SK-N-SH (cell line): Measurements from ENCODE around the gene RGL4. TPM values are rescaled to one million over a fixed set of nuclear protein-coding genes. Genes with fewer than 3 reads are reported as not detected.

Experiments used
- CTCF ChIA-PET: fragments of 300-600, 350-600 bp; formaldehyde crosslinking; extraction: SDS; loops from one replicate; lab custom pipeline; 2021; lab: Yijun Ruan, JAX
- POLR2A ChIA-PET: fragments of 350-600 bp; sonication (Branson Sonifier 250); formaldehyde crosslinking; extraction: SDS; loops from one replicate; lab custom pipeline; 2020; ENCODE audit warnings: antibody characterized with exemption, inconsistent platforms; lab: Yijun Ruan, JAX
- DNase-seq: peaks from one replicate; pipeline ENCODE4 v3.0.0; 2012
- H2AFZ ChIP-seq: fragments of 200-600 bp; sonication (generic); 2 replicates; pipeline ENCODE4 v1.8.1; 2016; ENCODE audit warnings: antibody characterized with exemption, mild to moderate bottlenecking, low read depth
- H3F3A ChIP-seq: fragments of 200-600 bp; sonication (generic); replicated peaks from 2 replicates; pipeline ENCODE3; 2016; ENCODE audit warnings: antibody characterized with exemption, mild to moderate bottlenecking; ENCODE audit not compliant: insufficient read depth
- H3K27ac ChIP-seq, 2 experiments: fragments of 200-500 bp in 1 of 2; fragments of 200-600 bp in 1 of 2; sonication (Bioruptor generic) in 1 of 2; sonication (generic), shearing (Covaris generic) in 1 of 2; 2 replicates each; pipeline versions ENCODE4 v1.5.1 to v1.6.1; 2014 to 2016; ENCODE audit warnings: low read depth in 2 of 2, inconsistent platforms in 1 of 2, low read length in 1 of 2, mild to moderate bottlenecking in 1 of 2, mixed read lengths in 1 of 2
- H3K27me3 ChIP-seq: fragments of 200-600 bp; sonication (generic), shearing (Covaris generic); 2 replicates; pipeline ENCODE4 v1.6.1; 2016; ENCODE audit warnings: mixed run types; ENCODE audit not compliant: insufficient read depth
- H3K36me3 ChIP-seq, 2 experiments: fragments of 200-500 bp in 1 of 2; fragments of 200-600 bp in 1 of 2; sonication (Bioruptor generic) in 1 of 2; sonication (generic) in 1 of 2; replicated peaks in 1 of 2; 2 replicates each; pipeline versions ENCODE3 to v1.5.1; 2014 to 2016; ENCODE audit warnings: low read length in 1 of 2, mild to moderate bottlenecking in 1 of 2; ENCODE audit not compliant: insufficient read depth in 2 of 2, control insufficient read depth in 1 of 2
- H3K4me1 ChIP-seq, 2 experiments: fragments of 200-500 bp in 1 of 2; fragments of 200-600 bp in 1 of 2; sonication (Bioruptor generic) in 1 of 2; sonication (generic), shearing (Covaris generic) in 1 of 2; 2 replicates each; pipeline versions ENCODE4 v1.5.1 to v1.6.1; 2014 to 2016; ENCODE audit warnings: low read depth in 1 of 2, low read length in 1 of 2, mixed run types in 1 of 2; ENCODE audit not compliant: insufficient read depth in 2 of 2, control insufficient read depth in 1 of 2
- H3K4me2 ChIP-seq: fragments of 200-600 bp; sonication (generic), shearing (Covaris generic); 2 replicates; pipeline ENCODE4 v1.6.1; 2017; ENCODE audit warnings: mixed run types
- H3K4me3 ChIP-seq, 2 experiments: fragments of 200-500 bp in 1 of 2; fragments of 200-600 bp in 1 of 2; sonication (Bioruptor generic) in 1 of 2; sonication (generic), shearing (Covaris generic) in 1 of 2; 2 replicates each; pipeline versions ENCODE4 v1.5.1 to v1.8.1; 2014 to 2016; ENCODE audit warnings: low read depth in 2 of 2, inconsistent platforms in 1 of 2, low read length in 1 of 2, mild to moderate bottlenecking in 1 of 2, mixed read lengths in 1 of 2, moderate library complexity in 1 of 2
- H3K79me2 ChIP-seq: fragments of 200-600 bp; sonication (generic); 2 replicates; pipeline ENCODE4 v1.8.1; 2017; ENCODE audit warnings: mild to moderate bottlenecking; ENCODE audit not compliant: insufficient read depth
- H3K9ac ChIP-seq: fragments of 200-600 bp; sonication (generic); 2 replicates; pipeline ENCODE4 v1.6.1; 2017; ENCODE audit warnings: mixed run types
- H3K9me2 ChIP-seq: fragments of 200-600 bp; sonication (generic); 2 replicates; pipeline ENCODE4 v1.6.1; 2017; ENCODE audit warnings: mixed run types
- H3K9me3 ChIP-seq: fragments of 200-600 bp; sonication (generic); 2 replicates; pipeline ENCODE4 v1.6.1; 2017; ENCODE audit warnings: mixed run types, mild to moderate bottlenecking, moderate library complexity
- H4K20me1 ChIP-seq: fragments of 200-600 bp; sonication (generic); 2 replicates; pipeline ENCODE4 v1.6.1; 2017; ENCODE audit warnings: mild to moderate bottlenecking, mixed run types; ENCODE audit not compliant: insufficient read depth
- CHD2 ChIP-seq: fragments of 150-350 bp; IDR thresholded peaks from 2 replicates; pipeline ENCODE4 v1.6.1; 2018; ENCODE audit warnings: low read length; ENCODE audit not compliant: partially characterized antibody
- EZH2phosphoT487 ChIP-seq: fragments of 200-600 bp; sonication (generic); IDR thresholded peaks from 2 replicates; pipeline ENCODE4 v1.6.1; 2017; ENCODE audit warnings: low read depth, mixed run types, mild to moderate bottlenecking, antibody characterized with exemption, moderate library complexity, borderline replicate concordance
- FOSL2 ChIP-seq: IDR thresholded peaks from 2 replicates; pipeline ENCODE4 v1.4.0; 2012; ENCODE audit warnings: low read depth, mild to moderate bottlenecking, moderate library complexity, borderline replicate concordance
- FOXM1 ChIP-seq: IDR thresholded peaks from 2 replicates; pipeline ENCODE4 v1.4.0; 2012; ENCODE audit warnings: low read depth, mild to moderate bottlenecking
- MXI1 ChIP-seq: IDR thresholded peaks from 2 replicates; pipeline ENCODE4 v1.6.1; 2012; ENCODE audit warnings: mild to moderate bottlenecking, low read depth, low read length, improper control_type of control experiment
- NFIC ChIP-seq: IDR thresholded peaks from 2 replicates; pipeline ENCODE4 v1.4.0; 2012; ENCODE audit warnings: borderline replicate concordance
- NRF1 ChIP-seq: IDR thresholded peaks from 2 replicates; pipeline ENCODE4 v1.6.1; 2012; ENCODE audit warnings: low read depth, mild to moderate bottlenecking, low read length
- RAD21 ChIP-seq: IDR thresholded peaks from 2 replicates; pipeline ENCODE4 v1.6.1; 2012; ENCODE audit warnings: mild to moderate bottlenecking, low read length
- SIN3A ChIP-seq: IDR thresholded peaks from 2 replicates; pipeline ENCODE4 v1.6.1; 2012; ENCODE audit warnings: low read depth, mild to moderate bottlenecking, low read length, moderate library complexity, borderline replicate concordance
- SMC3 ChIP-seq: IDR thresholded peaks from 2 replicates; pipeline ENCODE4 v1.6.1; 2012; ENCODE audit warnings: low read depth, low read length, improper control_type of control experiment
- TEAD4 ChIP-seq: IDR thresholded peaks from 2 replicates; pipeline ENCODE4 v1.4.0; 2012; ENCODE audit warnings: mild to moderate bottlenecking, borderline replicate concordance; ENCODE audit not compliant: insufficient read depth
- YY1 ChIP-seq: IDR thresholded peaks from 2 replicates; pipeline ENCODE4 v1.4.0; 2012; ENCODE audit warnings: low read depth, mild to moderate bottlenecking
- WGBS: methylation state at CpG from one replicate; pipeline ENCODE4 v1.1.6; 2017; ENCODE audit warnings: low lambda C conversion rate; 5-methylcytosine and 5-hydroxymethylcytosine counted together
- polyA plus RNA-seq, 3 experiments: library from polyadenylated mRNA; depleted of rRNA; stranded (reverse); fragments of >200 nt; gene quantifications; 2 replicates each; pipeline ENCODE4 v1.2.3, GENCODE V29; 2012
- TF ChIP-seq, protein P1 (sequence below): IDR thresholded peaks from 2 replicates; pipeline ENCODE4 v1.6.1; 2012; ENCODE audit warnings: mild to moderate bottlenecking, low read depth, low read length, moderate library complexity
- TF ChIP-seq, protein P2 (sequence below): IDR thresholded peaks from 2 replicates; pipeline ENCODE4; 2012
- TF ChIP-seq, protein P3 (sequence below): fragments of 150-350 bp; IDR thresholded peaks from 2 replicates; pipeline ENCODE4 v1.6.1; 2016; ENCODE audit warnings: mild to moderate bottlenecking, low read depth, low read length

The RGL4 gene
- polyA plus RNA-seq, 1 of the 3 experiments (the other 2 are of a cell fraction), result not detected

DNA sequence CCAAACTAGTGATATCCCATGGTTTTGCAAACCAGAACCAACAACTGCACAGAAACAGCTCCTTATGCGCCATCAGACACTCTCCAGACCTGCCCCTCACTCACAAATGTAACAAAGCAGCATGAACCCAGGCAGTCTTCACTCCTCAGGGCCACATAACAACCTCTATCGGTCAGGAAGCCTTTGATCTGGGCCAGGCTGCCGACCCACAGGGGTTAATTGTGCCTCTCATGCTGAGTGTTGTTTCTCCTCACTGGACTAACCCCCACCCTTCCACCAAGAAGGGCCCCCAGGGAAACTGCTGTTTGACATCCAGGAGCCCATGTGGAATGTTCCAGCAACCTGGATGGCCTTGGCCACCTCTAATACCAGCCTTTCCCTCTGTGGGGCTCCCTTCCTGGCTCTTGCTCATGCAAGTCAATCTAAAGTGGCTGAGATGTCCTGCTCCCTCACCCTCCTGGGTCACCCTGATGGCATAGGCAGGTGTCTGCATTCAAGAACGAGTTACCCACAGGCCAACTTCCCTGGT, 7.9 kb upstream of the RGL4 start:
- Histone ChIP-seq H3K27me3 (no peaks in the 10 kb centered on the region), H3K27ac (no peak overlapping the region), H3K36me3 (peaks cover 0 to 2% of the 10 kb centered on the region in 2 experiments), H3F3A (no peaks in the 10 kb centered on the region), H3K79me2 (no peaks in the 10 kb centered on the region), H2AFZ (no peak overlapping the region), H3K4me2 (no peak overlapping the region), H3K4me1 (peaks cover 0 to 13% of the 10 kb centered on the region in 2 experiments; a peak in 1 of 4 replicates), H3K4me3 (no peak overlapping the region), H3K9me3 (no peaks in the 10 kb centered on the region), H3K9me2 (no peaks in the 10 kb centered on the region), H4K20me1 (no peaks in the 10 kb centered on the region), H3K9ac (no peak overlapping the region)
- no peak for TF ChIP-seq NFIC
- TF ChIP-seq SIN3A, result no peak
- TF ChIP-seq, protein P1, sequence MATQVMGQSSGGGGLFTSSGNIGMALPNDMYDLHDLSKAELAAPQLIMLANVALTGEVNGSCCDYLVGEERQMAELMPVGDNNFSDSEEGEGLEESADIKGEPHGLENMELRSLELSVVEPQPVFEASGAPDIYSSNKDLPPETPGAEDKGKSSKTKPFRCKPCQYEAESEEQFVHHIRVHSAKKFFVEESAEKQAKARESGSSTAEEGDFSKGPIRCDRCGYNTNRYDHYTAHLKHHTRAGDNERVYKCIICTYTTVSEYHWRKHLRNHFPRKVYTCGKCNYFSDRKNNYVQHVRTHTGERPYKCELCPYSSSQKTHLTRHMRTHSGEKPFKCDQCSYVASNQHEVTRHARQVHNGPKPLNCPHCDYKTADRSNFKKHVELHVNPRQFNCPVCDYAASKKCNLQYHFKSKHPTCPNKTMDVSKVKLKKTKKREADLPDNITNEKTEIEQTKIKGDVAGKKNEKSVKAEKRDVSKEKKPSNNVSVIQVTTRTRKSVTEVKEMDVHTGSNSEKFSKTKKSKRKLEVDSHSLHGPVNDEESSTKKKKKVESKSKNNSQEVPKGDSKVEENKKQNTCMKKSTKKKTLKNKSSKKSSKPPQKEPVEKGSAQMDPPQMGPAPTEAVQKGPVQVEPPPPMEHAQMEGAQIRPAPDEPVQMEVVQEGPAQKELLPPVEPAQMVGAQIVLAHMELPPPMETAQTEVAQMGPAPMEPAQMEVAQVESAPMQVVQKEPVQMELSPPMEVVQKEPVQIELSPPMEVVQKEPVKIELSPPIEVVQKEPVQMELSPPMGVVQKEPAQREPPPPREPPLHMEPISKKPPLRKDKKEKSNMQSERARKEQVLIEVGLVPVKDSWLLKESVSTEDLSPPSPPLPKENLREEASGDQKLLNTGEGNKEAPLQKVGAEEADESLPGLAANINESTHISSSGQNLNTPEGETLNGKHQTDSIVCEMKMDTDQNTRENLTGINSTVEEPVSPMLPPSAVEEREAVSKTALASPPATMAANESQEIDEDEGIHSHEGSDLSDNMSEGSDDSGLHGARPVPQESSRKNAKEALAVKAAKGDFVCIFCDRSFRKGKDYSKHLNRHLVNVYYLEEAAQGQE, result no peak
- POLR2A ChIA-PET, result interaction anchor here (0.8 kb wide), 1 partner anchor 14 kb away, joined by 3 read pairs; no protein-coding TSS in a partner anchor
- WGBS, result 100% methylated on average over 3 of the region's 4 CpGs
- CTCF ChIA-PET, result interaction anchor here (0.6 kb wide), 1 partner anchor 361 kb away, joined by 3 read pairs; no protein-coding TSS in a partner anchor
- no peak for DNase-seq

DNA sequence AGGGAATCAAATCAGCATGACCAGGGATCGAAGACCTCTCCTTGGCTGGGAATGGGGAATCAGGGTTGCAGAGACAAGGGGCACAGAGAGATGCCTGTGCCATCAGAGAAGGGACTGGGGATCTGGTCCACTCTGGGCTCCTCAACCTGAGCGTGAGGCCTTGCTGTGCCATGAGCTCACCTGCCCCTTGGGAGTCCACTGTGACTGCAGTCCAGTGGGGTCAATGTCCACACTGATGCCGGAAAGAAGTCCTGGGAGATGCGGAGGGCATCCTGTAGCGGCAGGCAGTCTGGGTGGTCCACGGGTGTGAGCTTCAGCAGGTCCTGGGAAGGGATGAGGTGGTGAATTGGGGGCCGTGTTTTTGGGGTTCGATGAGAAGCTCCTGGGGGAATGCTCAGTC, 7.3 kb upstream of the RGL4 start:
- no peaks in the 10 kb centered on the region for H3F3A ChIP-seq
- no peak for DNase-seq
- no peaks in the 10 kb centered on the region for H3K9me2 ChIP-seq
- H3K9ac ChIP-seq, result no peak overlapping the region
- no peaks in the 10 kb centered on the region for H3K79me2 ChIP-seq
- H3K9me3 ChIP-seq, result no peaks in the 10 kb centered on the region
- no peaks in the 10 kb centered on the region for H3K27me3 ChIP-seq
- no peak overlapping the region for H3K27ac ChIP-seq
- H3K4me2 ChIP-seq, result no peak overlapping the region
- peaks cover 0 to 13% of the 10 kb centered on the region in 2 experiments; a peak in 1 of 4 replicates for H3K4me1 ChIP-seq
- H3K4me3 ChIP-seq, result no peak overlapping the region
- ChIA-PET CTCF (interaction anchor here (0.9 to 1.6 kb wide), 2 partner anchors 34 to 76 kb away, joined by 3 to 5 read pairs; no protein-coding TSS in a partner anchor), POLR2A (interaction anchor here (0.8 kb wide), 1 partner anchor 14 kb away, joined by 3 read pairs; no protein-coding TSS in a partner anchor)
- H4K20me1 ChIP-seq, result no peaks in the 10 kb centered on the region
- TF ChIP-seq FOXM1, result no peak
- no peak for TF ChIP-seq RAD21
- no peak for TF ChIP-seq YY1
- TF ChIP-seq MXI1, result no peak
- no peak for TF ChIP-seq TEAD4
- no peak for TF ChIP-seq EZH2phosphoT487
- TF ChIP-seq SMC3, result no peak
- TF ChIP-seq, protein P2, sequence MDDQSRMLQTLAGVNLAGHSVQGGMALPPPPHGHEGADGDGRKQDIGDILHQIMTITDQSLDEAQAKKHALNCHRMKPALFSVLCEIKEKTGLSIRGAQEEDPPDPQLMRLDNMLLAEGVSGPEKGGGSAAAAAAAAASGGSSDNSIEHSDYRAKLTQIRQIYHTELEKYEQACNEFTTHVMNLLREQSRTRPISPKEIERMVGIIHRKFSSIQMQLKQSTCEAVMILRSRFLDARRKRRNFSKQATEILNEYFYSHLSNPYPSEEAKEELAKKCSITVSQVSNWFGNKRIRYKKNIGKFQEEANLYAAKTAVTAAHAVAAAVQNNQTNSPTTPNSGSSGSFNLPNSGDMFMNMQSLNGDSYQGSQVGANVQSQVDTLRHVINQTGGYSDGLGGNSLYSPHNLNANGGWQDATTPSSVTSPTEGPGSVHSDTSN, result no peak
- no peak for TF ChIP-seq FOSL2
- TF ChIP-seq, protein P3, sequence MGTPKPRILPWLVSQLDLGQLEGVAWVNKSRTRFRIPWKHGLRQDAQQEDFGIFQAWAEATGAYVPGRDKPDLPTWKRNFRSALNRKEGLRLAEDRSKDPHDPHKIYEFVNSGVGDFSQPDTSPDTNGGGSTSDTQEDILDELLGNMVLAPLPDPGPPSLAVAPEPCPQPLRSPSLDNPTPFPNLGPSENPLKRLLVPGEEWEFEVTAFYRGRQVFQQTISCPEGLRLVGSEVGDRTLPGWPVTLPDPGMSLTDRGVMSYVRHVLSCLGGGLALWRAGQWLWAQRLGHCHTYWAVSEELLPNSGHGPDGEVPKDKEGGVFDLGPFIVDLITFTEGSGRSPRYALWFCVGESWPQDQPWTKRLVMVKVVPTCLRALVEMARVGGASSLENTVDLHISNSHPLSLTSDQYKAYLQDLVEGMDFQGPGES, result no peak
- TF ChIP-seq CHD2, result no peak
- TF ChIP-seq, protein P1, result no peak
- TF ChIP-seq NRF1, result no peak
- peaks cover 2 to 4% of the 10 kb centered on the region in 2 experiments for H3K36me3 ChIP-seq
- no peak overlapping the region for H2AFZ ChIP-seq
- 95% methylated on average over 7 of the region's 8 CpGs for WGBS
